Glutamatergic neuron (in vitro differentiated cells): ENCODE results near the gene PUDP. TPM values are rescaled to one million over a fixed set of nuclear protein-coding genes. Genes with fewer than 3 reads are reported as not detected.

ENCODE experiments used
- DNase-seq: peaks from one replicate; pipeline ENCODE4 v3.0.0; 2022
- H3K27ac Mint-ChIP-seq: one replicate; pipeline ENCODE4 v1.8.0; 2020; ENCODE audit warnings: mild to moderate bottlenecking, mixed read lengths, inconsistent platforms; ENCODE audit not compliant: unreplicated experiment
- H3K27me3 Mint-ChIP-seq: one replicate; pipeline ENCODE4 v1.8.0; 2020; ENCODE audit warnings: mild to moderate bottlenecking, moderate library complexity, mixed read lengths, inconsistent platforms; ENCODE audit not compliant: unreplicated experiment
- H3K36me3 Mint-ChIP-seq: one replicate; pipeline ENCODE4 v1.8.0; 2020; ENCODE audit warnings: mild to moderate bottlenecking, mixed read lengths, inconsistent platforms; ENCODE audit not compliant: unreplicated experiment
- H3K4me1 Mint-ChIP-seq: one replicate; pipeline ENCODE4 v1.8.0; 2020; ENCODE audit warnings: mild to moderate bottlenecking, low read depth, mixed read lengths, inconsistent platforms; ENCODE audit not compliant: unreplicated experiment
- H3K4me3 Mint-ChIP-seq: one replicate; pipeline ENCODE4 v1.8.0; 2020; ENCODE audit warnings: mild to moderate bottlenecking, mixed read lengths, inconsistent platforms; ENCODE audit not compliant: unreplicated experiment
- H3K9me3 Mint-ChIP-seq: one replicate; pipeline ENCODE4 v1.8.0; 2020; ENCODE audit warnings: mild to moderate bottlenecking, moderate library complexity, mixed read lengths, inconsistent platforms; ENCODE audit not compliant: unreplicated experiment
- total RNA-seq: library from RNA; stranded (reverse); fragmentation: NEBNext Ultra II Directional; extraction: Animal tissue kit (Norgen Biotek cat#: 25700); gene quantifications from one replicate; pipeline ENCODE4 v1.2.1, GENCODE V29; 2021; ENCODE audit not compliant: unreplicated experiment
- TF ChIP-seq, protein P1 (sequence below): fragments of 200-600 bp; sonication (generic); IDR thresholded peaks from one replicate; pipeline ENCODE4 v1.5.0; 2021; ENCODE audit not compliant: partially characterized antibody, unreplicated experiment

Gene PUDP
- total RNA-seq, 1 donor from 2014 or later, result 22.7 TPM

DNA sequence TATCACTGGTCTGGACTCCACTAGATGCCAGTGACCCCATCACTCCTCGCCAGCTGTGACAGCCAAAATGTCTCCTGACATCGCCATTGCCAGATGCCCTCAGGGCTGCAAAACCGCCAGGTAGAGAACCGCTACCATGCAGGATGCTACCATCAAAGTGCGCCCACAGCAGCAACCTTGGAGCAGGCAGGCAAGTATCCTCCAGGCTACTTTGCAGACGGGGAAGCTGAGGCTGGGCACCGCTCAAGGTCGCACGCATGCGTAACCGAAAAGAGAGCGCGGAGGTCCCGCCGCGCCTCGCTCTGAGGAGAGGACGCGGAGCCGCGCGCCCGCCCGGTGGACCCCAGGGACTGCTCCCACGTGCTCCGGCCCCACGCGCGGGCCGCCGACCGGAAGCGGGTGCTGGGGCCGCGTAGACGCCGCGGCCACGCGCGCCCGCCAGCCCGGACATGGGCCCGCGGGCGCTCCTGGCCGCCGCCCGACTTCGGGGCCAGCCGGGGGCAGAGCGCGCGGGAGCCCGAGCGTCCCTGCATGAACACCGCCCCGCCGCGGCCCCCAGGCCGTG lies 458 bp downstream of the PUDP start, which contains the start of gene STS:
Gene STS, plus strand, starts transcription at position 300 of the 565 bp plus-strand sequence. CDS start 105,488 bp downstream, outside the sequence.
- peak within 1 kb of the TSS; percentile 92 for H3K27ac Mint-ChIP-seq
- DNase-seq, result peak; percentile 54
- TF ChIP-seq, protein P1, sequence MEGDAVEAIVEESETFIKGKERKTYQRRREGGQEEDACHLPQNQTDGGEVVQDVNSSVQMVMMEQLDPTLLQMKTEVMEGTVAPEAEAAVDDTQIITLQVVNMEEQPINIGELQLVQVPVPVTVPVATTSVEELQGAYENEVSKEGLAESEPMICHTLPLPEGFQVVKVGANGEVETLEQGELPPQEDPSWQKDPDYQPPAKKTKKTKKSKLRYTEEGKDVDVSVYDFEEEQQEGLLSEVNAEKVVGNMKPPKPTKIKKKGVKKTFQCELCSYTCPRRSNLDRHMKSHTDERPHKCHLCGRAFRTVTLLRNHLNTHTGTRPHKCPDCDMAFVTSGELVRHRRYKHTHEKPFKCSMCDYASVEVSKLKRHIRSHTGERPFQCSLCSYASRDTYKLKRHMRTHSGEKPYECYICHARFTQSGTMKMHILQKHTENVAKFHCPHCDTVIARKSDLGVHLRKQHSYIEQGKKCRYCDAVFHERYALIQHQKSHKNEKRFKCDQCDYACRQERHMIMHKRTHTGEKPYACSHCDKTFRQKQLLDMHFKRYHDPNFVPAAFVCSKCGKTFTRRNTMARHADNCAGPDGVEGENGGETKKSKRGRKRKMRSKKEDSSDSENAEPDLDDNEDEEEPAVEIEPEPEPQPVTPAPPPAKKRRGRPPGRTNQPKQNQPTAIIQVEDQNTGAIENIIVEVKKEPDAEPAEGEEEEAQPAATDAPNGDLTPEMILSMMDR, result no peak
- H3K4me3 Mint-ChIP-seq, result peak within 1 kb of the TSS; percentile 86
- no peaks in the 10 kb centered on the region for H3K36me3 Mint-ChIP-seq
- H3K9me3 Mint-ChIP-seq, result peaks cover 8% of the 10 kb centered on the region
- peaks cover 3% of the 10 kb centered on the region for H3K27me3 Mint-ChIP-seq
- H3K4me1 Mint-ChIP-seq, result peaks cover 12% of the 10 kb centered on the region

DNA sequence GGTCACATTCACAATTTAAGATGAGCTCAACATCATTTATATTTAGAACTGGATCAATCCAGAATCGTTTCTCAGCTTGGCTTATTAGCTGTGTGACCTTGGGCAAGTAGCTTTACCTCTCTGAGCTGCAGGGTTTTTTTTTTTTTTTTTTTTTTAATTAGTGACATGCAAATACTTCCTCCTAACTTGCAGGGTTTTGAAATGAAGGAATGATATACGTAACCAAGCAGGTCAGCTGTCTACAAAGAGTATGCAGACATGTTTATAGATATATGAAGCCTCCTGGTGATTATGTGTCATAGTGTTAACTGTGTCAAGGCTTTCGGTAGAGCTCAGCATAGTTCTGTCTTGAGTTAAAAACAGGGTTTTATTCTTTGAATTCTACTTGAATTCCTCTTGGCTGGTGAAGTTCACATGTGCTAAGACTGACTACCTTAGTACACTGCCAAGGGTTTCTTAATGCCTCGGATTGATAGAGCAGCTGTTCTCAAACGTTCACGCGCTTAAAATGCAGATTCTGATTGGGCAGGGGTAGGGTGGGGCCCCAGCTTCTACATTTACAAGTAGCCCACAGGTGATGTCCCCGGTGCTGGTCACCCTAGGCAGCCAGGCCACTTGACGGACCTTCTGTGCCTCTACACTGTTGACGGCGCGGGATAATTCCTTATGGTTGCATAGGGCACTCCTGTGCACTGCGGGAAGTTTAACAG lies 1.1 kb downstream of the PUDP start:
- Mint-ChIP-seq H3K27me3 (peaks cover 3% of the 10 kb centered on the region), H3K9me3 (peaks cover 8% of the 10 kb centered on the region), H3K4me1 (peaks cover 12% of the 10 kb centered on the region), H3K36me3 (no peaks in the 10 kb centered on the region), H3K4me3 (peak overlapping the region; percentile 83), H3K27ac (no peak overlapping the region)
- DNase-seq, result no peak
- TF ChIP-seq, protein P1, result no peak

DNA sequence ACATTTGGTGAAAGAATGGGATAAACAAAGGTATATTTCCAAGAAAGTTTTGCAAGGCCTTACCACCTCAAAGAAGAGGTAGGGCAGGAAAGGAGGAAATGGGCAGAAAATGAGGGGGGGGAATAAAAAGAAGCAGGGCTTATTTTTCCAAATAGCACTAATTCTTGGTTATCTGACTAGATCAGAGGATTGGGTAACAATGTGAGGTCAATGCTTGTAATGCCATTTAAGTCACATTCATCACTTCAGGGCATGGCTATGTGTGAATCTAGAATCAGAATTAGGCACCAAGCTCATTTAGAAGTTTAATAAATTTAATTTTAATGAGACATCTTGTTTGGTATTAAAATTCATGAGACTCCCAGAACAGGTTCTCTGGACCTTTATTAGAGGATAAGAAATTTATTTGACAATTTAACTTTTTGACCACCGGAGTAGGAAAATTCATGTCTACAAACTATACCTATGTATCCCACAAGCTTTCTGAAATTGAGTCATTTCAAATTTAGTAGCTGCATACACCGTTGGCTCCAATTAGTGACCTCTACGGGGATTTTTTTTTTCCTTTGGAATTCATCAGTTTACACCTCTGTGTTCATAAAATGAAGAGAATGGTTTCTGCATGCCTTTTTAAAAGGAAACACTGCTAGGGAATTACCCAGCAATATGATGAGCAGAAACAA lies 1.8 kb downstream of the PUDP start:
- H3K27ac Mint-ChIP-seq, result peak overlapping the region; percentile 33
- H3K4me1 Mint-ChIP-seq, result peaks cover 9% of the 10 kb centered on the region
- H3K4me3 Mint-ChIP-seq, result no peak overlapping the region
- H3K9me3 Mint-ChIP-seq, result peaks cover 8% of the 10 kb centered on the region
- TF ChIP-seq, protein P1, result no peak
- H3K27me3 Mint-ChIP-seq, result peaks cover 3% of the 10 kb centered on the region
- no peaks in the 10 kb centered on the region for H3K36me3 Mint-ChIP-seq
- DNase-seq, result no peak

DNA sequence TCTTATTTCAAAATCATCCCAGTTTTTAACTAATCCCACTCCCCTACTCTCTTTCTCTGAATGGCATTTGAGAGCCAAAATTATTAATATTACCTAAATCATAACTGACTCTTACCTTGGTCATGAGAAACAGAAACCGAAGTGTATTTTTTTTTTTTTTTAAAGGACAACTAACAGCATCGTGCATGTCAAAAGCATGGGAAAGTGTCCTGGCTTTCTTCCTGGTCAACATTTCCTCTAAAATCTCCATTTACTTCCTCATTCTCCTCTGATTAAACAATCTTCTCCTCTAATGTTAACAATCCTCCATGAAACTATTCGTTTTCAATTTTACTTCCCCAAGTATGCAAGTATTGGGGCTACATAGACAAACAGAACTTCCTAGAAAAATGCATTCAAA lies 2.5 kb downstream of the PUDP start:
- peaks cover 7% of the 10 kb centered on the region for H3K4me1 Mint-ChIP-seq
- H3K4me3 Mint-ChIP-seq, result no peak overlapping the region
- no peaks in the 10 kb centered on the region for H3K36me3 Mint-ChIP-seq
- H3K27ac Mint-ChIP-seq, result no peak overlapping the region
- TF ChIP-seq, protein P1, result no peak
- peaks cover 8% of the 10 kb centered on the region for H3K9me3 Mint-ChIP-seq
- DNase-seq, result no peak
- H3K27me3 Mint-ChIP-seq, result peaks cover 3% of the 10 kb centered on the region
